Measurements from ENCODE around the gene SLC46A1.

GRCh38 chr17:28350271-28350670, 55.7 kb downstream of the SLC46A1 start:
- TF ChIP-seq, protein P1, sequence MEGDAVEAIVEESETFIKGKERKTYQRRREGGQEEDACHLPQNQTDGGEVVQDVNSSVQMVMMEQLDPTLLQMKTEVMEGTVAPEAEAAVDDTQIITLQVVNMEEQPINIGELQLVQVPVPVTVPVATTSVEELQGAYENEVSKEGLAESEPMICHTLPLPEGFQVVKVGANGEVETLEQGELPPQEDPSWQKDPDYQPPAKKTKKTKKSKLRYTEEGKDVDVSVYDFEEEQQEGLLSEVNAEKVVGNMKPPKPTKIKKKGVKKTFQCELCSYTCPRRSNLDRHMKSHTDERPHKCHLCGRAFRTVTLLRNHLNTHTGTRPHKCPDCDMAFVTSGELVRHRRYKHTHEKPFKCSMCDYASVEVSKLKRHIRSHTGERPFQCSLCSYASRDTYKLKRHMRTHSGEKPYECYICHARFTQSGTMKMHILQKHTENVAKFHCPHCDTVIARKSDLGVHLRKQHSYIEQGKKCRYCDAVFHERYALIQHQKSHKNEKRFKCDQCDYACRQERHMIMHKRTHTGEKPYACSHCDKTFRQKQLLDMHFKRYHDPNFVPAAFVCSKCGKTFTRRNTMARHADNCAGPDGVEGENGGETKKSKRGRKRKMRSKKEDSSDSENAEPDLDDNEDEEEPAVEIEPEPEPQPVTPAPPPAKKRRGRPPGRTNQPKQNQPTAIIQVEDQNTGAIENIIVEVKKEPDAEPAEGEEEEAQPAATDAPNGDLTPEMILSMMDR (IDR thresholded peaks at IDR 0.05; ENCODE audit: low read depth, low read length): no peak
- TF ChIP-seq EZH2phosphoT487 (IDR thresholded peaks at IDR 0.05; ENCODE audit: low read depth): no peak
